GM21367 (cell line): ENCODE results near the gene PXDN.
"Not testable (repeated sequence)": the region's sequence is repeated elsewhere in the genome, so short reads cannot be mapped to it uniquely, and the experiment has no call there.

Source experiments
- ATAC-seq: cut with Tn5 transposase; IDR thresholded peaks from one replicate; pipeline ENCODE4 v1.9.1; 2021; ENCODE audit not compliant: unreplicated experiment

Gene PXDN

GRCh38 chr2:1743396-1744150 lies 742 bp downstream of the PXDN start:
- no peak for ATAC-seq

DNA sequence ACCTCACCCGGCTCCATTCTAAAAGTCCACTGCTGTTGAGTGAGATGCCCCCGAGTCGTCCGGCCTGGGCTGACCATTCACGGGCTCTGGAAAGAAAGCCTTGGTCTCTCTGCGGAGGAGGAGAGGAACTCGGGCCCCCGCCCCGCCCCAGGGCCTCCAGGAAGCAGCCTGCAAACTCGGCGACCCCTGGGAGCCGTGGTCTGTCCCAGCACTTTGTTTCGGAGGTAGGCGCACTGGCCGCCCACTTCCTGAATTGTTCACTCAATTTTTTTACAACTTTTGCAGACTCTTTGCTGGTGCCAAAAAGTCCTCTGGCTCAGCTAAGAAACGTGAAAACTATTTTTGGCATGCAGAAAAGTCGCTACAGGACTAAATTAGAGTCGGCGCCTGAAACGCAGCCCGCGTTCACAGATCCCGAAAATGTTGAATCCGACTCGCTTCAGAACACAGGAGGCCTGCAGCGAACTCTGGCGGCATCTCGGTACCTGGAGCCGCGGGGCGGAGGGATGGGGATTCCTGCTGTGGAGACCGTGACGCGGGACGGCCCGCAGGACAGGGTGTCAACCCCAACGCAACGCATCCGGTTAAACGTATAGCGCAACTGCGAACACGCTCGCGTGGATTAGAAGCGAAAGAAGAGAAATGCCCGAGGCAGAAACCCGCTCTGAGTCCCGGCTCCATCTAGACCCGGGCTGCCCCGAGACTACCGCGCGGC lies 1.5 kb downstream of the PXDN start:
- ATAC-seq = no peak

- ATAC-seq = no peak
These were observed 2.0 kb downstream of the PXDN start for GRCh38 chr2:1742301-1742680.

DNA sequence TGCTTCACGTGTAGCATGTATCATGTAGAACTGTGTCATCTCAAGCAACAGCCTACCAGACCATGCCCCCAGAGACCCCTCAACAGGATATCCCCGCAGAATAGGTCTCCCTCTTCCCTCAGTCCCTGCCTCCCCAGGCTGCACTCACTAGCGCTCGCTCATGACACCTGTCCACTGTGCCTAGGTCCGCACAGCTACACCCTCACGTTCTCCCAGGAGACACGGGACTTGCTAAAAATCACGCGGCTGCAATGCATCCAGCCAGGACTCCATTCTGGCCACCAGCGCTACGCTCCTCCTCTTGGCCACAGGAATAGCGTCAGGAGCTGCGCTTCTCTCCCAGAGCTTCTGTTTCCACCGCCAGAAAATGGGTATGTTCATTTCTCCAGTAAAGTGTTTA lies 2.5 kb downstream of the PXDN start:
- no peak for ATAC-seq

GRCh38 chr2:1740716-1741589 lies 3.4 kb downstream of the PXDN start:
- no peak for ATAC-seq

- no peak for ATAC-seq
These were observed 4.2 kb downstream of the PXDN start for GRCh38 chr2:1739961-1740715.

GRCh38 chr2:1739322-1739957 lies 4.9 kb downstream of the PXDN start:
- ATAC-seq = no peak

DNA sequence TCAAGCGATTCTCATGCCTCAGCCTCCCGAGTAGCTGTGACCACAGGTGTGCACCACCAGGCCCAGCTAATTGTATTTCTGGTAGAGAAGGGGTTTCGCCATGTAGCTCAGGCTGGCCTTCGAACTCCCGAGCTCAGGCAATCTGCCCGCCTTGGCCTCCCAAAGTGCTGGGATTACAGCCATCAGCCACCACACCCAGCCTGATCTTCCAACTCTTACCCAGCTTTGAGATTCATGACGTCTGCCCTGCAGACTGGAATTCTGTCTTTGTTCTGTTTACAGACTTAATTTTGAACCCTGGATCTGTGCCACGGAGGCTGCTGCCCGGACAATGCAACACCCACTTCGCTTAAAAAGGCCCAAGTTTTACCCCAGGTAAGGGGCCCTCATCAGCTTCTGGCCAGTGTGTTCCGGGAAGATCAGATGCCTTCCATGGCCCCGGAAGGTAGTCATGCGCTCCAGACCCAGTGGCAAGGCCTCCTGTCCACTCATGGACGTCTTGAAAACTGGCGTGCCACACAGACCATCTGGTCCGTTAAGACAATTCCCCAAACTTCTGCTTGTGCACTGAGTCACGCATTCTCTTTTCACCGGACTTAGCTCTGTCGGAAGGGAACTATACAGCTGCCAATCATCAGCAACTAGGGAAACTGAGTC lies 5.5 kb downstream of the PXDN start:
- no peak for ATAC-seq

GRCh38 chr2:1738163-1738562 lies 6.2 kb downstream of the PXDN start:
- ATAC-seq = no peak

GRCh38 chr2:1736997-1737480 lies 7.3 kb downstream of the PXDN start:
- no peak for ATAC-seq

DNA sequence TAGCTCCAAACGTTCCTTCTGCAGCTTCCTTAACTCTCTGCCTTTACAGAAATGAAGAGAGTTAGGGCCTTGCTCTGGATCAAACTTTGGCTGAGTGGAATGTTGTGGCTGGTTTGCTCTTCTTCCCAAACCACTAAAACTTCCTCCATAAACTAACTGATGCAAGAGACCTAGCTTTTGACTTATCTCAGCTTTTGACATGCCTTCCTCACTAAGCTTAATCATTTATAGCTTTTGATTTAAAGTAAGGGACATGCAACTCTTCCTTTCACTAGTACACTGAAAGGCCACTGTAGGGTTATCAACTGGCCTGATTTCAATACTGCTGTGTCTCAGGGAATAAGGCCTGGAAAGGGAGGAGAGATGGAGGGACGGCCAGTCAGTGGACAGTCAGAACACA lies 8.3 kb downstream of the PXDN start:
- no peak for ATAC-seq

- not testable (repeated sequence) for ATAC-seq
These were observed 11.0 kb downstream of the PXDN start for GRCh38 chr2:1733298-1733697.

DNA sequence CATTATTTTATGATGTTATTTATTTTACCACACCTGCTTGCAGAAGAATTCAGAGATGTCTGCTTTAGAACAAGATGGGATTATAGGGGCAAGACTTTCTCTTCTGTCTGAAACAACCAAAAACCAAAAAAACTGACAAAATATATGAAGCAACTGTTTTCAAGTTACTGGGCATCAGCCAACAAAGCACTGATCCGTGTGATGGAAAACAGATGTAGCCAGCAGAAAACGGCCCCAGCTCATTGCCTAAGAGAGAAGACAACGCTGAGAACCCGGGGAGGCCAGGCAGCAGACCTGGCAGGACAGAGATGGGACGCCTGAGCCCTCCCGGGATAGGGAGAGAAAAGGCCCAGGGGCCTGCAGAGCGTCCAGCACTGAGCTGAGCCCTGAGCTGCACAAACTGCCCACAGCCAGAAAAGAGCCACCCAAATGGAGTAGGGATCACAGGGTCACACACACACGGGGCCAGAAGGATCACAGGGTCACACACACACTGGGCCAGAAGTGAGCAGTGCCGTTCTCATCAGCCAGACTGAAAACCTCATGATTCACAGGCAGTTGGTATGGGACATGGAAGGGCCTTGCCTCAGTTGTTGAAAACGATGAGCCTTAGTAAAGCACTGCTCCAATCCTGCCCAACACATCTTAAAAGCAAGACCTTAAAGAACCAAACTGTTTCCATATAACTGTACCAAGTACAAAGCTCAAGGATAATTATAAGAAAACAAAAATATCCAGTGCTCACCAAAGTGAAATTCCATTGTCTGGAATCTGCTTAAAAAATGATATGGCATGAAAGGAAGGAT lies 12.1 kb downstream of the PXDN start:
- ATAC-seq = no peak

DNA sequence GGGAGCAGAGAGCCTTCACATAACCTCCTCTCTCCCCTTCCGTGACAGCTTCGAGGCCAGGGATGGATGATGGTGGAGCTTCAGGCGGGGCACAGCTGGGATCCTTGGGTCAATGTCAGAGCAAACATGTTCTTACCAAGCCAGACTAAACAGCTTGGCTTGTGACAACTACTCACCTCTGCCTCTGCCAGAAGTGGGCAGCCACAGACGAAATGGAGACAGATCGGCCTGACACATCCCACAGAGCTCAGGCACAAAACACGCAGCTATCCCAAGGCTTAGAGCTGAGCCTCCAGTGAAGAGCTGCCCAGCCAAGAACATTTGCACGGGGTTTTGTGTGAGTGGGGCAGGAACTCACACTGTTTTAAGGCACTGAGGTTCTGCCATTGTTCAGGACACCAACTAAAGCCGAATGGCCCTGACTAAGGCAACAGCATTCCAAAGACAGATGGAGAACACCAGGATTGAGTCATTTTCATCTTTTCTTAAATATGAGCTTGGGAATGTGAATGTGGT lies 12.8 kb downstream of the PXDN start:
- no peak for ATAC-seq

DNA sequence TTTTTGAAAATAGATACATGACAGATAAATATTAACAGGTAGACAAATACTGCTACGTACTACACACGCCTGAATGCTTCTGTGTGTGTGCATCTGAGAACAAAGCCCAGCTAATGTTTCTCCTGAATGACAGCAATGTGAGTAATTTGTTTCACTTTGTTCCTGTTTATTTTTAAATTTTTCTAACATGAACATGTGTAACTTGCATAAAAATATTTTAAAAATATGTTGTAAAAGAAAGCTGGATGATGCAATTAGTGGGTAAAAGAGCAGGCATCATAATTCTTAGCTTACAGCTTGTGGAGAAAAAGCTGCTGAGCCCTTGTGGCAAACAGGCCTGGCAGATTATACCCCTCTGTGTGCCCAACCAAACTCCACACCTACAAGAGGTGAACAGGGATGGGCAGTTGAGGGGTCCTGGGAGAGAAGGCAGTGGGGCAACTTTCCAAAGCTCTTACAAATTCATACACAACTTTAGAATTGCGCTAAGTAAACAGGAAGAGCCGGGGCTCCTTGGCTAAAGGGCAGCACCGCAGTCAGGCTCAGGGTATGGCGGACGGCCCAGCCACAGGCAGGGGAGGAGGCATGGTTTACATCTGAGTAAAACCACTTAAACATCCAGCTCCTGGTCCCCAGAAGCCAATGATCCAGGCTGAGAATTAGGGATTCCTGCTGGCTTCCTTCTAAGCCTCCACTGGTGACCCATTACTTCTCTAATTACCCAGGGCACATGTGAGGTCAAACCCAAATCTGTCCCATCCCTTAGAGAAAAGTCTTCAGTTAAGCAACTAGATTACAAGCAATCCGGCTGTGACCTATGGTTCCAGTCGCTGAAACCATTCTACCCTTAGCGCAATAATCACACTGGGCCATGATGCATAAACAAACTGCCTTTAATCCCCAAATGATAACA lies 14.0 kb downstream of the PXDN start:
- ATAC-seq = no peak

GRCh38 chr2:1729242-1729641 lies 15.1 kb downstream of the PXDN start:
- ATAC-seq = no peak

- ATAC-seq = no peak
These were observed 15.5 kb downstream of the PXDN start for GRCh38 chr2:1728821-1729220.
